GM19455 (cell line): ENCODE data around the gene ARHGAP29.
"Not testable (repeated sequence)": the region's sequence is repeated elsewhere in the genome, so short reads cannot be mapped to it uniquely, and the experiment has no call there.

Source experiments
- ATAC-seq: cut with Tn5 transposase; IDR thresholded peaks from one replicate; pipeline ENCODE4 v1.9.1; 2021; ENCODE audit not compliant: unreplicated experiment

Gene ARHGAP29

DNA sequence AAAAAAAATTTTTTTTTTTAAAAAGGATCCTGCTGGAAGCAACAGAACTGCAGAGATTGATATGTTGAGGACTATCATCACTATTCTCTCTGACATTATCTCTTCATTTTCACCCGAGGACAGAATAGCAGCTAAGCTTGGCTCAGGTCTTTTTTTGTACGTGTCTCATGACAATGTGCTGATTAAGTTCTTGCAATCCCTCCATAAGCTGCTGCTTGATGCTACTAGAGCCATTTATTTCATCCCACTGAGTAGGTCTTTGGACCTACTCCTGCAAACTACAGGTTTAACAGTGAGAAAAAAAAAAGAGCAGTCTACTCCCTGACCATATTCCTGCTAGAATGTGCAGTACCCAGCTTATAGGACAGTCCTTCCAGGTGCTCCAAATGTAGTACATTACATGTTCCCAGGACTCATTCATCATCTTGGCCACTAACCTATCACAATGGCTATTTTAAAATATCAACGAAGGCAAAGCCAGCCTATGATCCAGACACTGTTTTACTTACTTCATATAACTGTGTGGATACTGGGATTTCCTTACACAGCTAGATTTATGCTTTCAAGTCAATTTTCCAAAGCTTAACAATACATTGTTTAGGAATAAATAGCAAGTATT, 54.1 kb downstream of the ARHGAP29 start:
- ATAC-seq, result no peak

DNA sequence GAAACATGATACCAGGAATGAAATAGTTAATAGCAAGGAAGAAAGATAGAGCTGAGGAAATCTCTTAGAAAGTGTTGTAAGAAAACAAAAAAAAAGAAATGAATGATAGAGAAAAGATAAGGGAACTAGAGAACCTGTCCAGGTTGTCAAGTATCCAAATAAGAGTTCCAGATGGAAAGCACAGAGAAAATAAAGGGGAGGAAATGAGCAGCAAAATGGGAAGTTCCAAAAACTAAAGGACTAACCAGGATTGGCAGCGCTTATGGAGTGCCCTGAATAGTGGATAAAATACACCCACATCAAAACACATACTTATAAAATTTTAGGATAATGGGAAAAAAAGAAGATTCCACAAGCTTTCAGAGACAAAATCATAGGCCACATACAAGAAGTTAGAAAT, 55.2 kb downstream of the ARHGAP29 start:
- ATAC-seq, result no peak

DNA sequence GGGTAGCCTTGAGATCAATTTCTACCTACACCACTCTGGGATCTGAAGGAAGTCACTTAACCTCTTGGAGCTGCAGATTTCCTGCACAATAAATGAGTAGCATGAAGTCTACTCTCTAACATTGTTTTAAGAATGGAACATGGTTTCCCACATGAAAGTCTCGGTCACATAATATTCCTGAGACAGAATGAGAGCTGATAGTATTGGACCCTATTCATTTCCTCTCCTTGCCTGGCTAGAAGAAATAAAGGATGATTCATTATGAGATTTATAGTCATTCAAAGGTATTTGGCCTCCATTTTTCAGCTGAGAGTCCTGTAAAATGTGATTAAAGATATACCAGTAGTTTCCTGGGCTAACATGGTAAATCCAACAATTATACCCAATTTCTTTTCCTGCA, 56.7 kb downstream of the ARHGAP29 start:
- ATAC-seq, result no peak

GRCh38 chr1:94178901-94179300, 58.5 kb downstream of the ARHGAP29 start:
- no peak for ATAC-seq

GRCh38 chr1:94169126-94169525, 68.3 kb downstream of the ARHGAP29 start:
- no peak for ATAC-seq

- ATAC-seq, result no peak
These were observed 71.5 kb downstream of the ARHGAP29 start for GRCh38 chr1:94165843-94166242.

- ATAC-seq, result not testable (repeated sequence)
These were observed 72.5 kb downstream of the ARHGAP29 start for GRCh38 chr1:94164885-94165284.

DNA sequence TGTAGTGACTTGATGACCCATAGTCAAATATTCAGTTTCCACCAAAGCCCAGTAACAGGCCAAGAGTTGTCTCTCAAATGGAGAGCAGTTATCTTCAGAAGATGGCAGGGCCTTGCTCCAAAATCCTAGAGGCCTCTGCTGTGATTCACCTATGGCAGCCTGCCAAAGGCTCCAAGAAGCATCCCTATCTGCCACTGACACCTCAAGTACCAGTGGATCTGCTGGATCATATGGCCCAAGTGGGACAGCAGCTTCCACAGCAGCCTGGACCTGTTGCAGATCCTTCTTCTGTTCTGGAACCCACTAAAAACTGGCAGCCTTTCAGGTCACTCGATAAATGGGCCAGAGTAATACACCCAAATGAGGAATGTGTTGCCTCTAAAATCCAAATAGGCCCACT, 73.3 kb downstream of the ARHGAP29 start:
- not testable (repeated sequence) for ATAC-seq

DNA sequence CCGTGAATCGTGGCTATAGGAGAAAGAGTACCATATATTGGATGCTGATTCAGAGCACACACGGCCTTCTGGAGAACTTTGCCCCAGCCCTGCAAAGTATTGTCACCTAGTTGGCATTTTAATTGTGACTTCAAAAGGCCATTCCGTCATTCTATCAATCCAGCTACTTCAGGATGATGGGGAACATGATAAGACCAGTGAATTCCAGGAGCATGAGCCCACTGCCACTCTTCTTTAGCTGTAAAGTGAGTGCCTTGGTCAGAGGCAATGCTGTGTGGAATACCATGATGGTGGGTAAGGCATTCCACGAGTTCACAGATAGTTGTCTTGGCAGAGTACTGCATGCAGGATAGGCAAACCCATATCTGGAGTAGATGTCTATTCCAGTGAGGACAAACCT, 74.1 kb downstream of the ARHGAP29 start:
- not testable (repeated sequence) for ATAC-seq

DNA sequence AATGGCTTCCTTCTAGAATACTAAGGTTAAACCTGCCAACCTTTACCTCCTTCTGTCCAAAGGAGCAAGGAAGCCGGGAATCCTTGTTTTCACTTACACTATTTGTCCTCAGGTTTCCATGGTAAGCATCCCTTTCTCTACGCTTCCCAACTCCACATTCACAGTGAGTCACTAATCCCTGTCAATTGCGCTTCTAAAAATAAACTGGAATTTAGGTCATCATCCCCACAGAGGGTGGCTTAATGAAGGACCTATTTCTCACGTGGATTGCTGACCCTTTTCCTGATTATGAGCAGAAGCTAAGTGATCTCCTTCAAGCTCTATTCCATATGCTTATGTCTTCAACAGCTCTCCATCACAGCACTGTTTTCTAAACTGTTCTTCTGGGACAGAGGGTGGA, 76.6 kb downstream of the ARHGAP29 start:
- ATAC-seq, result no peak

DNA sequence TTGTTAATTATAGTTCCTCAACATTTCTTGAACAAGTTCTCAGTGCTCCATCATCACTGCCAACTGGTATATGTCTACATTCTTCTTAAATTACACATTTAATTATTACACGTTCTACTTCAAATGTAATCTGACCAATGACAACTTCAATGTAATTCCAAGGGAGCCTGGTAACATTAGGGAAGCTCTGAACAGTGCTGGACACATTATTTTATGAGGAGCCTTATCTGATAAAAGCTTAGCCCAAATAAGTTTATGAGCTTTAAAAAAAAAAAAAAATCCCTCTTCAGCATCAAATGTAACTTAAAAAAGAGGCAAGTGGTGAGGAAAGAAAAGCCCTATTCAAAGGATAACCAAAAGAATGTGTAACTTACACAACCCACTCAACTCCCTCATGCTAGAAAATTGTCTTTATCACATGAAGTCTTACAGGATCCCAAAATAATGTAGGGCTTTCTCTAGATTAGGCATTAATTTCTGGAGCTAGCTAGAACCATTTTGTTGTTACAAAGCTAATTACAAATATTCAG, 81.2 kb downstream of the ARHGAP29 start:
- no peak for ATAC-seq

GRCh38 chr1:94154989-94155388, 82.4 kb downstream of the ARHGAP29 start:
- no peak for ATAC-seq

DNA sequence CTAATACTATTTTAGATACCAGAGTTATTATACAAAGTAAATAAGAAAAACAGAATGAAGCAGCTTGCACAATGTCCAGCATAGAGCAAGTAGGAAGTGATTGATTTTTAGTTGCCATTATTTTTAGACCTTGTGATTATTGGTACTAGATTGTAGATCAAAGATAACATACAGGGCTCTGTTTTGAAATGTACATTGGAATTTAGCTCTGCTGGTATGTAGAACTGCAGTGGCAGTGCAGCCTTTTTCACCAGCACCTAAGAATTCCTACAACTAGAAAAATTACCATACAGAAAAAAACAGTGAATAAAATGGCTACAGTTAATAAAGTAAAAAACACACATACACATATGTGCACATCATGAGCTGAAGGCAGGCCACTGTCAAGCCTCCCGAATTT, 84.3 kb downstream of the ARHGAP29 start:
- no peak for ATAC-seq

GRCh38 chr1:94149166-94149565, 88.2 kb downstream of the ARHGAP29 start:
- ATAC-seq, result not testable (repeated sequence)

- ATAC-seq, result no peak
These were observed 91.1 kb downstream of the ARHGAP29 start for GRCh38 chr1:94146273-94146672.

DNA sequence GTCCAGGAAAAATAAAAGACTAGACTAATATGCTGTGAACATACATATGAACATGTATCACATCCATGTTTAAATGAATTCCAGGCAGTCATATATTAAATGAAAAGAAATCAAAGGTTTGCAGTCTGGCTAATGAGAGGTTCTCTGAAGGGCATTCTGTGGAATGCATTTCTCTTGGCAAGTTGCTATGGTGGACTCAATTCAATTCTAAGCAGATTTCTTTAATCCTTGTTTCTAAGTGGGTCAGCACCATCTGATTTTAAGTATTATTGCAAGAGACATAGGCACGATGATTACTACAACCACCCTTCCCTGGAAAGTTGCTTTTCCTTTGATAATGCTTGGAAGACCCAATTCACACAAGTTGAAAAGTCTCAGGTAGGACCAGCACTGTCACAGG, 92.5 kb downstream of the ARHGAP29 start:
- ATAC-seq, result no peak

- no peak for ATAC-seq
These were observed 93.6 kb downstream of the ARHGAP29 start for GRCh38 chr1:94143809-94144176.

- no peak for ATAC-seq
These were observed 94.1 kb downstream of the ARHGAP29 start for GRCh38 chr1:94143173-94143808.

GRCh38 chr1:94142583-94142982, 94.8 kb downstream of the ARHGAP29 start:
- ATAC-seq, result no peak

DNA sequence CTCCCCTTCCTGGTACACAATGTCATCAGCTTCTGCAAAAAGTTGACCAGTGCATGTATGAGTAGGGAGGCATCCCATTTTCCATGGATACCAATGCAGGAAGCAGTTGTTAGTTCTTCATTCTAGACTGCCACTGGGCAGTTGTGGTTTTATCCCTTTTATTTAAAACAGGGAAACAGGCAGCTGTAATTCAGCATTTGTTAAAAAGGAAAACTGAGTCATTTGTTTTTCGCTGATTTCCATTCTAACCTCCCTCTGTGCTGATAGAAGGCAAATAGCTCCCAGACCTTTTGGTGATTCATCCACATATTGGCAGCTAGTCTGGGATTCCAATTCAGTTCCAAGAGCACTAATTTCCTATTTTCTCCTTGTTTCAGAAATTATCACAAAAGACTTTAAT, 95.4 kb downstream of the ARHGAP29 start:
- ATAC-seq, result no peak

GRCh38 chr1:94132111-94132510, 105.3 kb downstream of the ARHGAP29 start:
- no peak for ATAC-seq

- no peak for ATAC-seq
These were observed 106.4 kb downstream of the ARHGAP29 start for GRCh38 chr1:94130851-94131595.
